Activated effector memory CD4-positive, alpha-beta T cell treated with Interleukin-2 at 50 U/mL for 16 hours (primary cell): ENCODE data around the gene CFAP69.
"Not testable (repeated sequence)": the region's sequence is repeated elsewhere in the genome, so short reads cannot be mapped to it uniquely, and the experiment has no call there.

ENCODE experiments used
- DNase-seq: peaks from one replicate; pipeline ENCODE4 v3.0.0-alpha.2; 2020

Gene CFAP69

DNA sequence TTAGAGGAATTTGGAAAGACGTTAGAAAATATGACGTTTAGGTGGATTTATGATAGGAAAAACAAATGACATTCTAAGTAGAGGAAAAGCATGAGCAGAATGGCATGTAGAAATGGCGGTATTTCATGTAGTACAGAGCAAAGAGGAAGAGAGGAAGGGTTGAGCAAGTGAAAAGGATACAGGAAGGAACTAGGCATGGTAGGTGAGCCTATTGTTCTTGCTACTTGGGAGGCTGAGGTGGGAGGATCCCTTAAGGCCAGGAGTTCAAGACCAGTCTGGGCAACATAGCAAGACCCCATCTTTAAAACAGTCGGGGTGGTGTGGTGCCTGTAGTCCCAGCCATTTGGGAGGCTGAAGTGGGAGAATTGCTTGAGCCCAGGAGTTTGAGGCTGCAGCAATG, 102.8 kb downstream of the CFAP69 start:
- no peak for DNase-seq

DNA sequence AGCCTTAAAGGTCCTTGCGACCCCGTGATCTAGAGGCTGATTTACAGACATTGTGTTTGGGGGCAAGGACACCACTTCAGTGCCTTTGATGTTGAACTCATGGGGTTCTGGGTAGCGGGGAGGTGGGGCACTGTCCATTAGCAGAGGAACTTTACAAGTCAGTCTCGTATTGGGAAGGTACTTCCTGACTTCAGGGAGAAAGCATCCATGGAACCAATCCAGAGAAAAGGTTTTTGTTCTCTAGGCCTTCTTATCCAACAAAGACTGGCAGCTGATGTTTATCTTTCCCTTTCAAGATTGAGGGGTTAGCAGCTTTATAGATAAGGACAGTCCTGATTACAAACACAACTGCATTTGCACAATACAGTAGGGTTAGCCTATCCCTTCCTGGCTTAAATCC, 104.3 kb downstream of the CFAP69 start:
- no peak for DNase-seq

DNA sequence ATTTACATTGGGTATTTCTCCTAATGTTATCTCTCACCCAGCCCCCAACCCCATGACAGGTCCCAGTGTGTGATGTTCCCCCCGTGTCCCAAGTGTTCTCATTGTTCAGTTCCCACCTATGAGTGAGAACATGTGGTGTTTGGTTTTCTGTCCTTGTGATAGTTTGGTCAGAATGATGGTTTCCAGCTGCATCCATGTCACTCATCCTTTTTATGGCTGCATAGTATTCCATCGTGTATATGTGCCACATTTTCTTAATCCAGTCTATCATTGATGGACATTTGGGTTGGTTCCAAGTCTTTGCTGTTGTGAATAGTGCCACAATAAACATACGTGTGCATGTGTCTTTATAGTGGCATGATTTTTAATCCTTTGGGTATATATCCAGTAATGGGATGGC, 105.1 kb downstream of the CFAP69 start:
- not testable (repeated sequence) for DNase-seq

DNA sequence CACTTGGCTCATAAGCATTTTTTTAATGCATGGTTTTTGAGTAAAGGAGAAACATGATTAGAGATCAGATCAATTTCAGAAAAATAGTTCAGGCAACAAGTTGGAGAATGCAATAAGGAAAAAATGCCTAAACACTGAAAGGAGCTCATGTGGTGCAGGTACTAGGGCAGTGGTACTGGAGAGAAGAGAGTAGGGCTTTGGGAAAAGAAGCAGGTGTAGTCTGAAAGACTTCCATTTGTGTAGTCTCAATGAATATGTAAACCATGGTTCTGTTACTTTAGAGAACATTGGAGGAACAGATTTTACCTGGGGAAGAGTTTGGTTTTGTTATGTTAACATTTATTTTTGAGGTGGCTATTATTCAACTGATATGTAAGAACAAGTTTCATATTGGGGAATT, 107.0 kb downstream of the CFAP69 start:
- DNase-seq: no peak
